GM23248 (cell line): Measurements from ENCODE around the gene CMIP. TPM values are rescaled to one million over a fixed set of nuclear protein-coding genes. Genes with fewer than 3 reads are reported as not detected.

ENCODE experiments used
- DNase-seq: peaks from one replicate; pipeline ENCODE4 v3.0.0-alpha.2; 2015
- H2AFZ ChIP-seq: fragments of 200-600 bp; sonication (generic); 2 replicates; pipeline ENCODE4 v1.6.1; 2016; ENCODE audit warnings: antibody characterized with exemption
- H3F3A ChIP-seq: fragments of 200-600 bp; sonication (generic); 2 replicates; pipeline ENCODE4 v1.6.1; 2016; ENCODE audit warnings: mild to moderate bottlenecking, antibody characterized with exemption, mixed run types; ENCODE audit not compliant: insufficient read depth
- H3K27ac ChIP-seq: fragments of 200-600 bp; sonication (generic); 2 replicates; pipeline ENCODE4 v1.5.1; 2016; ENCODE audit warnings: mild to moderate bottlenecking
- H3K27me3 ChIP-seq: fragments of 200-600 bp; sonication (generic); replicated peaks from 2 replicates; pipeline ENCODE4 v1.6.1; 2016; ENCODE audit warnings: mild to moderate bottlenecking; ENCODE audit not compliant: insufficient read depth
- H3K36me3 ChIP-seq: fragments of 200-600 bp; sonication (generic); 2 replicates; pipeline ENCODE4 v1.6.1; 2016; ENCODE audit warnings: low read depth, mild to moderate bottlenecking
- H3K4me1 ChIP-seq: fragments of 200-600 bp; sonication (generic); 2 replicates; pipeline ENCODE4 v1.6.1; 2016; ENCODE audit warnings: mild to moderate bottlenecking; ENCODE audit not compliant: insufficient read depth
- H3K4me2 ChIP-seq: fragments of 200-600 bp; sonication (generic); one replicate; pipeline ENCODE4 v1.6.1; 2016; ENCODE audit warnings: mild to moderate bottlenecking; ENCODE audit not compliant: unreplicated experiment
- H3K4me3 ChIP-seq: fragments of 200-600 bp; sonication (generic); 2 replicates; pipeline ENCODE4 v1.5.1; 2016; ENCODE audit warnings: mild to moderate bottlenecking
- H3K79me2 ChIP-seq: fragments of 200-600 bp; sonication (generic); 2 replicates; pipeline ENCODE4 v1.6.1; 2016; ENCODE audit warnings: mild to moderate bottlenecking; ENCODE audit not compliant: insufficient read depth
- H3K9ac ChIP-seq: fragments of 200-600 bp; sonication (generic); 2 replicates; pipeline ENCODE4 v1.6.1; 2016; ENCODE audit warnings: mild to moderate bottlenecking
- H3K9me2 ChIP-seq: fragments of 200-600 bp; sonication (generic); 2 replicates; pipeline ENCODE4 v1.6.1; 2016; ENCODE audit warnings: mixed run types, mild to moderate bottlenecking, moderate library complexity; ENCODE audit not compliant: insufficient read depth
- H3K9me3 ChIP-seq: fragments of 200-600 bp; sonication (generic); one replicate; pipeline ENCODE4 v1.6.1; 2017; ENCODE audit warnings: low read depth
- H4K20me1 ChIP-seq: fragments of 200-600 bp; sonication (generic); 2 replicates; pipeline ENCODE4 v1.6.0; 2016; ENCODE audit not compliant: insufficient read depth
- EZH2 ChIP-seq: fragments of 200-600 bp; sonication (generic); IDR thresholded peaks from 2 replicates; pipeline ENCODE4 v1.6.1; 2018; ENCODE audit warnings: antibody characterized with exemption, mild to moderate bottlenecking; ENCODE audit not compliant: insufficient read depth, poor library complexity, severe bottlenecking
- EZH2phosphoT487 ChIP-seq: fragments of 200-600 bp; sonication (generic); IDR thresholded peaks from 2 replicates; pipeline ENCODE4 v1.6.1; 2018; ENCODE audit warnings: antibody characterized with exemption, moderate library complexity, mild to moderate bottlenecking, low read depth; ENCODE audit not compliant: insufficient read depth
- whole genome bisulfite sequencing, 2 experiments: methylation state at CpG; one replicate each; pipeline ENCODE4 v1.1.6; 2015 to 2017; ENCODE audit warnings: low lambda C conversion rate in 2 of 2, low coverage in 1 of 2; ENCODE audit errors: missing lambda C conversion rate in 2 of 2; 5-methylcytosine and 5-hydroxymethylcytosine counted together
- in situ Hi-C: fragments of 300-500 bp; cut with MboI; formaldehyde crosslinking; loops from 2 replicates; pipeline ENCODE4 v1.15.0; 2020
- polyA plus RNA-seq: library from polyadenylated mRNA; unstranded; fragments of >200 nt; fragmentation: Nextera tagmentation; extraction: Ambion mirVana; gene quantifications from 2 replicates; pipeline ENCODE4 v1.2.1, GENCODE V29; 2016
- total RNA-seq: library from RNA; depleted of rRNA; stranded (reverse); fragments of >200 nt; shearing (Covaris generic); gene quantifications from 2 replicates; pipeline ENCODE4 v1.2.3, GENCODE V29; 2014

CMIP gene
- total and polyA plus RNA-seq, 2 experiments from 2014 or later = 1.5 to 9.5 TPM

- Histone ChIP-seq H4K20me1 (no peaks in the 10 kb centered on the region), H3K27ac (peak overlapping the region; percentile 95), H3F3A (peaks cover 25% of the 10 kb centered on the region), H3K9me3 (no peaks in the 10 kb centered on the region), H3K36me3 (no peaks in the 10 kb centered on the region), H3K4me3 (peak overlapping the region; percentile 39), H2AFZ (peak overlapping the region; percentile 48), H3K4me2 (peak overlapping the region; percentile 67), H3K79me2 (peaks cover 97% of the 10 kb centered on the region), H3K9ac (peak overlapping the region; percentile 71), H3K9me2 (no peaks in the 10 kb centered on the region), H3K4me1 (peaks cover 39% of the 10 kb centered on the region), H3K27me3 (no peaks in the 10 kb centered on the region)
- DNase-seq = peak; percentile 86
- in situ Hi-C loops = no loop called here
- 11 to 14% methylated on average over 21 to 22 of the region's 22 CpGs for WGBS, 2 experiments
- TF ChIP-seq EZH2phosphoT487 (no peak), EZH2 (no peak)
Measured at GRCh38 chr16:81553080-81553813, 108.6 kb downstream of the CMIP start.

GRCh38 chr16:81553814-81554675 lies 109.4 kb downstream of the CMIP start:
- peak overlapping the region; percentile 67 for H3K4me2 ChIP-seq
- H3K27ac ChIP-seq = peak overlapping the region; percentile 95
- WGBS, 2 experiments = 48 to 60% methylated on average over 10 of the region's 10 CpGs
- DNase-seq = no peak
- peaks cover 25% of the 10 kb centered on the region for H3F3A ChIP-seq
- peaks cover 97% of the 10 kb centered on the region for H3K79me2 ChIP-seq
- no peaks in the 10 kb centered on the region for H3K9me2 ChIP-seq
- H3K4me1 ChIP-seq = peaks cover 39% of the 10 kb centered on the region
- H4K20me1 ChIP-seq = no peaks in the 10 kb centered on the region
- peak overlapping the region; percentile 39; the same call in 1 of the 2 replicates for H3K4me3 ChIP-seq
- in situ Hi-C loops = no loop called here
- no peaks in the 10 kb centered on the region for H3K9me3 ChIP-seq
- H2AFZ ChIP-seq = no peak overlapping the region
- H3K27me3 ChIP-seq = no peaks in the 10 kb centered on the region
- TF ChIP-seq EZH2phosphoT487 = no peak
- no peak for TF ChIP-seq EZH2
- peak overlapping the region; percentile 71 for H3K9ac ChIP-seq
- no peaks in the 10 kb centered on the region for H3K36me3 ChIP-seq

- Histone ChIP-seq H3K9ac (no peak overlapping the region), H3K79me2 (peaks cover 96% of the 10 kb centered on the region), H3K27ac (no peak overlapping the region), H3K4me2 (no peak overlapping the region), H3F3A (peaks cover 25% of the 10 kb centered on the region), H4K20me1 (no peaks in the 10 kb centered on the region), H3K9me3 (no peaks in the 10 kb centered on the region), H3K36me3 (no peaks in the 10 kb centered on the region), H3K9me2 (no peaks in the 10 kb centered on the region), H2AFZ (no peak overlapping the region), H3K4me1 (peaks cover 39% of the 10 kb centered on the region), H3K27me3 (no peaks in the 10 kb centered on the region), H3K4me3 (no peak overlapping the region)
- TF ChIP-seq EZH2 = no peak
- no peak for TF ChIP-seq EZH2phosphoT487
- WGBS, 2 experiments = 79 to 88% methylated on average over 5 of the region's 5 CpGs
- DNase-seq = no peak
- in situ Hi-C loops = no loop called here
Measured at GRCh38 chr16:81554979-81555378, 110.4 kb downstream of the CMIP start.

- H3K9ac ChIP-seq = no peak overlapping the region
- peaks cover 95% of the 10 kb centered on the region for H3K79me2 ChIP-seq
- no peaks in the 10 kb centered on the region for H3K9me2 ChIP-seq
- H3K27ac ChIP-seq = no peak overlapping the region
- in situ Hi-C loops = no loop called here
- H3K4me3 ChIP-seq = no peak overlapping the region
- H3K4me1 ChIP-seq = peaks cover 39% of the 10 kb centered on the region
- WGBS, 2 experiments = 81 to 89% methylated on average over 3 of the region's 3 CpGs
- no peak for TF ChIP-seq EZH2
- no peak for TF ChIP-seq EZH2phosphoT487
- no peaks in the 10 kb centered on the region for H3K36me3 ChIP-seq
- no peak overlapping the region for H2AFZ ChIP-seq
- H3F3A ChIP-seq = peaks cover 25% of the 10 kb centered on the region
- H3K9me3 ChIP-seq = no peaks in the 10 kb centered on the region
- no peaks in the 10 kb centered on the region for H4K20me1 ChIP-seq
- H3K27me3 ChIP-seq = no peaks in the 10 kb centered on the region
- no peak for DNase-seq
- H3K4me2 ChIP-seq = no peak overlapping the region
Measured at GRCh38 chr16:81555660-81556059, 111.1 kb downstream of the CMIP start.
